GM23248 (cell line): ENCODE measurements around the gene TSPEAR. TPM values are rescaled to one million over a fixed set of nuclear protein-coding genes. Genes with fewer than 3 reads are reported as not detected.

Experiments
- DNase-seq: peaks from one replicate; pipeline ENCODE4 v3.0.0-alpha.2; 2015
- H2AFZ ChIP-seq: fragments of 200-600 bp; sonication (generic); 2 replicates; pipeline ENCODE4 v1.6.1; 2016; ENCODE audit warnings: antibody characterized with exemption
- H3F3A ChIP-seq: fragments of 200-600 bp; sonication (generic); 2 replicates; pipeline ENCODE4 v1.6.1; 2016; ENCODE audit warnings: mild to moderate bottlenecking, antibody characterized with exemption, mixed run types; ENCODE audit not compliant: insufficient read depth
- H3K27ac ChIP-seq: fragments of 200-600 bp; sonication (generic); 2 replicates; pipeline ENCODE4 v1.5.1; 2016; ENCODE audit warnings: mild to moderate bottlenecking
- H3K27me3 ChIP-seq: fragments of 200-600 bp; sonication (generic); replicated peaks from 2 replicates; pipeline ENCODE4 v1.6.1; 2016; ENCODE audit warnings: mild to moderate bottlenecking; ENCODE audit not compliant: insufficient read depth
- H3K36me3 ChIP-seq: fragments of 200-600 bp; sonication (generic); 2 replicates; pipeline ENCODE4 v1.6.1; 2016; ENCODE audit warnings: low read depth, mild to moderate bottlenecking
- H3K4me1 ChIP-seq: fragments of 200-600 bp; sonication (generic); 2 replicates; pipeline ENCODE4 v1.6.1; 2016; ENCODE audit warnings: mild to moderate bottlenecking; ENCODE audit not compliant: insufficient read depth
- H3K4me2 ChIP-seq: fragments of 200-600 bp; sonication (generic); one replicate; pipeline ENCODE4 v1.6.1; 2016; ENCODE audit warnings: mild to moderate bottlenecking; ENCODE audit not compliant: unreplicated experiment
- H3K4me3 ChIP-seq: fragments of 200-600 bp; sonication (generic); 2 replicates; pipeline ENCODE4 v1.5.1; 2016; ENCODE audit warnings: mild to moderate bottlenecking
- H3K79me2 ChIP-seq: fragments of 200-600 bp; sonication (generic); 2 replicates; pipeline ENCODE4 v1.6.1; 2016; ENCODE audit warnings: mild to moderate bottlenecking; ENCODE audit not compliant: insufficient read depth
- H3K9ac ChIP-seq: fragments of 200-600 bp; sonication (generic); 2 replicates; pipeline ENCODE4 v1.6.1; 2016; ENCODE audit warnings: mild to moderate bottlenecking
- H3K9me2 ChIP-seq: fragments of 200-600 bp; sonication (generic); 2 replicates; pipeline ENCODE4 v1.6.1; 2016; ENCODE audit warnings: mixed run types, mild to moderate bottlenecking, moderate library complexity; ENCODE audit not compliant: insufficient read depth
- H3K9me3 ChIP-seq: fragments of 200-600 bp; sonication (generic); one replicate; pipeline ENCODE4 v1.6.1; 2017; ENCODE audit warnings: low read depth
- H4K20me1 ChIP-seq: fragments of 200-600 bp; sonication (generic); 2 replicates; pipeline ENCODE4 v1.6.0; 2016; ENCODE audit not compliant: insufficient read depth
- EZH2 ChIP-seq: fragments of 200-600 bp; sonication (generic); IDR thresholded peaks from 2 replicates; pipeline ENCODE4 v1.6.1; 2018; ENCODE audit warnings: antibody characterized with exemption, mild to moderate bottlenecking; ENCODE audit not compliant: insufficient read depth, poor library complexity, severe bottlenecking
- EZH2phosphoT487 ChIP-seq: fragments of 200-600 bp; sonication (generic); IDR thresholded peaks from 2 replicates; pipeline ENCODE4 v1.6.1; 2018; ENCODE audit warnings: antibody characterized with exemption, moderate library complexity, mild to moderate bottlenecking, low read depth; ENCODE audit not compliant: insufficient read depth
- WGBS, 2 experiments: methylation state at CpG; one replicate each; pipeline ENCODE4 v1.1.6; 2015 to 2017; ENCODE audit warnings: low lambda C conversion rate in 2 of 2, low coverage in 1 of 2; ENCODE audit errors: missing lambda C conversion rate in 2 of 2; 5-methylcytosine and 5-hydroxymethylcytosine counted together
- in situ Hi-C: fragments of 300-500 bp; cut with MboI; formaldehyde crosslinking; loops from 2 replicates; pipeline ENCODE4 v1.15.0; 2020
- polyA plus RNA-seq: library from polyadenylated mRNA; unstranded; fragments of >200 nt; fragmentation: Nextera tagmentation; extraction: Ambion mirVana; gene quantifications from 2 replicates; pipeline ENCODE4 v1.2.1, GENCODE V29; 2016
- total RNA-seq: library from RNA; depleted of rRNA; stranded (reverse); fragments of >200 nt; shearing (Covaris generic); gene quantifications from 2 replicates; pipeline ENCODE4 v1.2.3, GENCODE V29; 2014

The TSPEAR gene
- total and polyA plus RNA-seq, 2 experiments from 2014 or later: not detected

DNA sequence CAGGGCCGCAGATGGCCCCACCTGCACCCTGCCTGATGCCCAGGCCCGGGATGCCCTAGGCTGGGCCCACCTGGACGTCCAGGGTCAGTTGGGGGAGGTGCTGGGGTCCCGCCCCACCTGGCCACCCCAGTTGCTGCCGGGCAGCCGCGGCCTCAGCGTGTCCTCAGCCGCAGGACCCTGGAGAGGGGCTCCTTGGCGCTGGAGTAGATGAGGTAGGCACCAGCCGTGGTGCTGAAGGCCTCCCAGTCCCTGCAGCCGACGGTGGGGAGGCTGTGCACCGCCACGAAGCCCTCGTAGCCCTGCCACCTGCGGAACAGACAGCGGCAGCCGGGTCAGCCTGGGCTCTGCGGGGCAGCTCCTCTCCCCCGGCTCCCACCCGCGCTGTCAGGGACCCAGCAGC lies 211.7 kb downstream of the TSPEAR start:
- Histone ChIP-seq H3K27ac (no peak overlapping the region), H2AFZ (no peak overlapping the region), H3K36me3 (no peaks in the 10 kb centered on the region), H3K4me2 (no peak overlapping the region), H3K4me3 (no peak overlapping the region), H3F3A (no peaks in the 10 kb centered on the region), H3K27me3 (peaks cover 14% of the 10 kb centered on the region), H3K9me2 (no peaks in the 10 kb centered on the region), H3K79me2 (no peaks in the 10 kb centered on the region), H3K4me1 (no peaks in the 10 kb centered on the region), H4K20me1 (no peaks in the 10 kb centered on the region), H3K9me3 (no peaks in the 10 kb centered on the region), H3K9ac (no peak overlapping the region)
- no peak for DNase-seq
- TF ChIP-seq EZH2phosphoT487 (no peak), EZH2 (no peak)
- WGBS, 2 experiments: 75 to 79% methylated on average over 16 to 20 of the region's 23 CpGs
- in situ Hi-C loops: loop anchor here (25.0 kb wide), 1 partner anchor 438 kb away; the partner anchor contains the start of gene SLX9

GRCh38 chr21:44499211-44499560 lies 212.2 kb downstream of the TSPEAR start:
- Histone ChIP-seq H3K27me3 (peaks cover 14% of the 10 kb centered on the region), H3F3A (no peaks in the 10 kb centered on the region), H4K20me1 (no peaks in the 10 kb centered on the region), H2AFZ (no peak overlapping the region), H3K4me1 (no peaks in the 10 kb centered on the region), H3K9me2 (no peaks in the 10 kb centered on the region), H3K79me2 (no peaks in the 10 kb centered on the region), H3K4me3 (no peak overlapping the region), H3K36me3 (no peaks in the 10 kb centered on the region), H3K27ac (no peak overlapping the region), H3K4me2 (no peak overlapping the region), H3K9me3 (no peaks in the 10 kb centered on the region), H3K9ac (no peak overlapping the region)
- DNase-seq: no peak
- in situ Hi-C loops: no loop called here
- TF ChIP-seq EZH2 (no peak), EZH2phosphoT487 (no peak)
- WGBS, 2 experiments: 61 to 62% methylated on average over 18 of the region's 18 CpGs

DNA sequence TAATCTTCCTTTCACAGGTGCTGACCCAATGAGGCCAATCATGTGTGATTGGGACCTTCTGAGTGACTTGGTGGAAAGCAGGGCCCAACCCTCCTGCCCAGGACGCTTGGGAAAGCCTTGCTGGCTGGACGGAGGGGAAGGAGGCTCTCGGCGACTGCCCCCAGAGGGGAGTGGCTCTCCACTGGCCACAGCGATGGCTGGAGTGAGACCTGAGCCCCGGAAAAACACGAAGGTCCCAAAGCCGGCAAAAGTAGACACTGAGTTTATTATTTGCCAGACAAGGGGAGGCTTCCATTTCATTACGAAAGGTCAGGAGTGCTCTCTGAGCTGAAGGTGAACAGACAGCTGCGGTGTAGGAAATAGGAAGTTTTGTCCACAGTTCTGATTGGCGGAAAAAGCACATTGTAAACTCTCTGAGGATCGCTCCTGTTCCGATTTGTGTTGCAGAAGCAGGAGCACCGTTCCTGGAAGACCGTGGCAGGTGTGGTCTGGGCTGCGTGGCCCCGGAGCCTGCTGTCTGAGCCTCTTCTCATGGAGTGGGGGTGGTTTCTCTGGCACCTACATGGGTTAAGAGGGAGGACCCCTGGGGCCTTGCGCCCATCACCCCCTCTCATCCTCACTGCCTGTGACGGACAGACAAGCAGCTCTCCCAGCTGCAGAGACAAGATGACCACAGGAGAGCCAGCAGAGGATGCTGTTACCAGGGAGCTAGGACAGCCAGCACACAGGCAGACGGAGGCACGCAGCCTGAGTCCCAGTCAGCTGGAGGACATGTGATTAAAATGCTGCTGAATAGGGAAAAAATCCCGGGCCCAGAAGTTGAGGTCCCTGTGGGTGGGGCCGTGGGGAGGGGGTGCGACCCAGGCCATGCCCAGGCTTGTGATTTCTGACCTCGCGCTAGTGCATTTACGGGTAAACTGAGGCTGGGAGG lies 212.8 kb downstream of the TSPEAR start:
- DNase-seq: no peak
- no peak overlapping the region for H3K4me2 ChIP-seq
- no peak overlapping the region for H3K27ac ChIP-seq
- H3K9me3 ChIP-seq: no peaks in the 10 kb centered on the region
- TF ChIP-seq EZH2phosphoT487 (no peak), EZH2 (no peak)
- peaks cover 14% of the 10 kb centered on the region for H3K27me3 ChIP-seq
- H3K79me2 ChIP-seq: no peaks in the 10 kb centered on the region
- H4K20me1 ChIP-seq: no peaks in the 10 kb centered on the region
- 61 to 63% methylated on average over 24 to 27 of the region's 27 CpGs for WGBS, 2 experiments
- H3K36me3 ChIP-seq: no peaks in the 10 kb centered on the region
- H3K9me2 ChIP-seq: no peaks in the 10 kb centered on the region
- H3F3A ChIP-seq: no peaks in the 10 kb centered on the region
- H3K4me3 ChIP-seq: no peak overlapping the region
- H2AFZ ChIP-seq: no peak overlapping the region
- in situ Hi-C loops: no loop called here
- no peak overlapping the region for H3K9ac ChIP-seq
- H3K4me1 ChIP-seq: no peaks in the 10 kb centered on the region

- Histone ChIP-seq H3K79me2 (no peaks in the 10 kb centered on the region), H3K27ac (no peak overlapping the region), H2AFZ (no peak overlapping the region), H3K9me3 (no peaks in the 10 kb centered on the region), H3K9me2 (no peaks in the 10 kb centered on the region), H4K20me1 (no peaks in the 10 kb centered on the region), H3K27me3 (peaks cover 14% of the 10 kb centered on the region), H3K9ac (no peak overlapping the region), H3K36me3 (no peaks in the 10 kb centered on the region), H3K4me1 (no peaks in the 10 kb centered on the region), H3F3A (no peaks in the 10 kb centered on the region), H3K4me3 (no peak overlapping the region), H3K4me2 (no peak overlapping the region)
- peak; percentile 20 for DNase-seq
- in situ Hi-C loops: no loop called here
- 4 to 11% methylated on average over 6 of the region's 6 CpGs for WGBS, 2 experiments
- TF ChIP-seq EZH2phosphoT487: no peak
- no peak for TF ChIP-seq EZH2
These were observed 213.7 kb downstream of the TSPEAR start for GRCh38 chr21:44497703-44498126.
